Prostate gland (tissue), 2 donors: ENCODE results near the gene RNF10.

Experiments
- POLR2A ChIP-seq: fragments of 450-650 bp; IDR thresholded peaks from one replicate; pipeline ENCODE4 v1.6.1; 2016; ENCODE audit warnings: antibody characterized with exemption, mild to moderate bottlenecking
- POLR2AphosphoS5 ChIP-seq: sonication (generic); formaldehyde crosslinking; IDR thresholded peaks from one replicate; pipeline ENCODE4 v1.6.1; 2017; ENCODE audit warnings: antibody characterized with exemption
- TF ChIP-seq, protein P1 (sequence below), 4 experiments: fragments of 200-600 bp in 2 of 4; fragments of 450-650 bp in 2 of 4; sonication (generic) in 2 of 4; IDR thresholded peaks; 1 replicate in 3 of 4; 2 replicates in 1 of 4; pipeline ENCODE4 v1.5.1; 2016 to 2019; ENCODE audit warnings: antibody characterized with exemption in 4 of 4, mild to moderate bottlenecking in 2 of 4, moderate library complexity in 2 of 4

DNA sequence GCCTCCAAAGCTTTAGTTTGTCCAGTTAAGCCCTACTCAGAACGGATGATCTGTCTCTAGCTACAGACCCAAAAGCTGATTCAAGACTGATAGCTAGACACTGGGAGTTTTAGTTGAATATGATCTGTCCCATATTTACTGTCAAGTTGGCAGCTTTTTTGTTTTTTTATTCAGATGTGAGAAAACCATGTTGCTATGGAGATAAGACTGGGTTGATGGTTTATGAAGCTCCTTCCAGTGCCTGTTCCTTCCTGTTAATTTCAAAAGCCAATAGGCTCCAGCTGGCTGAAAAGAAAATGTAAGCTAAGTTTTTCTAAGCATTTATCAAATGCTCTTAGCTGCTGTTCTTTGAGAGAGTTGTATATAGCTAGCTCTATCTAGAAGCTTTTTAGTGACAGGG, 33.6 kb upstream of the RNF10 start:
- TF ChIP-seq, protein P1, sequence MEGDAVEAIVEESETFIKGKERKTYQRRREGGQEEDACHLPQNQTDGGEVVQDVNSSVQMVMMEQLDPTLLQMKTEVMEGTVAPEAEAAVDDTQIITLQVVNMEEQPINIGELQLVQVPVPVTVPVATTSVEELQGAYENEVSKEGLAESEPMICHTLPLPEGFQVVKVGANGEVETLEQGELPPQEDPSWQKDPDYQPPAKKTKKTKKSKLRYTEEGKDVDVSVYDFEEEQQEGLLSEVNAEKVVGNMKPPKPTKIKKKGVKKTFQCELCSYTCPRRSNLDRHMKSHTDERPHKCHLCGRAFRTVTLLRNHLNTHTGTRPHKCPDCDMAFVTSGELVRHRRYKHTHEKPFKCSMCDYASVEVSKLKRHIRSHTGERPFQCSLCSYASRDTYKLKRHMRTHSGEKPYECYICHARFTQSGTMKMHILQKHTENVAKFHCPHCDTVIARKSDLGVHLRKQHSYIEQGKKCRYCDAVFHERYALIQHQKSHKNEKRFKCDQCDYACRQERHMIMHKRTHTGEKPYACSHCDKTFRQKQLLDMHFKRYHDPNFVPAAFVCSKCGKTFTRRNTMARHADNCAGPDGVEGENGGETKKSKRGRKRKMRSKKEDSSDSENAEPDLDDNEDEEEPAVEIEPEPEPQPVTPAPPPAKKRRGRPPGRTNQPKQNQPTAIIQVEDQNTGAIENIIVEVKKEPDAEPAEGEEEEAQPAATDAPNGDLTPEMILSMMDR (IDR thresholded peaks at IDR 0.05), result no peak
- TF ChIP-seq POLR2AphosphoS5 (no peak), POLR2A (no peak)
